Fibroblast of upper back skin (primary cell): ENCODE results near the gene IKBKE.

ENCODE experiments used
- DNase-seq: peaks from one replicate; pipeline ENCODE4 v3.0.0-alpha.2; 2013

The IKBKE gene

DNA sequence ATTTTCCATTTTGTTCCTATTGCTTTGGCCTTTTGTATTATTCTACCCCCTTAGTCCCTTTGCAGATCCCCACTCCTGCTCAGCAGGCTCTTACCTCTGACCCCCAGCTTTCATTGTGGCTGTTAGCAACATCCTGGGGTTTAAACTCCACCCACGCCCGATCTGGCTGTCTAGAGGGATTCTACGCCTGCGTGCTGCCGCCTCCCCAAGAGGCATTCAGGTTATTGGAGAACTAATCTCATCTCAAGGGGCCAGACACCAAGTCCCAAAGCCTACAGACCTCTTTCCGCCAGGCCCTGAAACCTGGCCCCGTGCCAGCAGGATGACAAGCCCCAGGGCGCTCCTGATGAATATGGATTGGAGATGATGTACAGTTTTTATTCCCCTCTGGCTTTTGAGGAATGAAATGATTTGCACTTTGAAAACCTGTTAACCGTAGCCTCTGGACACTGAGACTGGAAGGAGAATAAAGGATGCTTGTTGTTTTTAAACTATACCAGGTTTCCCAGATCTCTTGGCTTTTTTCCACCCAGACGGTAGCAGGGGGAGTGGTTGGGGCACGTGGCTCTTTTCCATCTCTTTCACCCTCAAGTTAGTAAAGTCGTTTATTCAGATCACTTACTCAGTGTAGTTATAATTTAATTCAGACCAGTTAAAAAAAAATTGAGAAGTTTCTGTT is 14.5 kb upstream of the IKBKE start:
- peak; percentile 38 for DNase-seq

DNA sequence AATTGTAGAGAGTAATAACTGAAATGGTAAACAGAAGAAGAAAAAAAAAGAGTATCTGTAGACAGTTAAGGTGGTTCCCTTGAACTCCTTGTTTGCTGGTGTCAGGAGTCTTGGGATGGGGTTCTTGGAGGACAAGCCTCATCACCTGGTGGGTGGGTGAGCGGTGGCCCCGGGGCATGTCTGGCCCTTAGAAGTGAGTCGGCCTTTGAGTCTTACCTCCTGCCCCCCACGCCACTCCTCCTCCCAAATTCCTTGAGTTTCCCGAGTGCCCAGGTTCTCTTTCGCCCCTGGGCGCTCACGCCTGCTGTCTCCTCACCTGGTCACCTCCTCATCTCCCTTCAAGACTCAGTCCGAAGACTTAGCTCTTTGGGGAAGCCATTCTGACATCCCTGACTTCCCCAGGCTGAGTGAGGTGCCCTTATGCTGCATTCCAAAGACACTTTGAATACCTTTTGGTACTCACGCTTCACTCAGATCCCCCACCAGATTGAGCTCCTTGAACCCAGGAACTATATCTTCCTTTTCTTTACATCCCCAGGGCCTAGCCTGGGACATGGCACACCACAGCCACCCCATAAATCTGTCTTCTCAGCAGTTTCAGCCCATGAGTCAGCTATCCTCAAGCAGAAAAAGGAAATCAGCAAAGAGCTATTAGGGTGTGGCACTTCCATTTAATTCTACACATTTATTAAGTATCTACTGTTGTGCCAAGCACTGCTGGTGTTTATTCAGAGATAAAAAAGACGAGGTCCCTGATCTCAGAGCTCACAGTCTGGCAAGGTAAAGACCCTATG is 13.5 kb upstream of the IKBKE start:
- DNase-seq = peak; percentile 71

DNA sequence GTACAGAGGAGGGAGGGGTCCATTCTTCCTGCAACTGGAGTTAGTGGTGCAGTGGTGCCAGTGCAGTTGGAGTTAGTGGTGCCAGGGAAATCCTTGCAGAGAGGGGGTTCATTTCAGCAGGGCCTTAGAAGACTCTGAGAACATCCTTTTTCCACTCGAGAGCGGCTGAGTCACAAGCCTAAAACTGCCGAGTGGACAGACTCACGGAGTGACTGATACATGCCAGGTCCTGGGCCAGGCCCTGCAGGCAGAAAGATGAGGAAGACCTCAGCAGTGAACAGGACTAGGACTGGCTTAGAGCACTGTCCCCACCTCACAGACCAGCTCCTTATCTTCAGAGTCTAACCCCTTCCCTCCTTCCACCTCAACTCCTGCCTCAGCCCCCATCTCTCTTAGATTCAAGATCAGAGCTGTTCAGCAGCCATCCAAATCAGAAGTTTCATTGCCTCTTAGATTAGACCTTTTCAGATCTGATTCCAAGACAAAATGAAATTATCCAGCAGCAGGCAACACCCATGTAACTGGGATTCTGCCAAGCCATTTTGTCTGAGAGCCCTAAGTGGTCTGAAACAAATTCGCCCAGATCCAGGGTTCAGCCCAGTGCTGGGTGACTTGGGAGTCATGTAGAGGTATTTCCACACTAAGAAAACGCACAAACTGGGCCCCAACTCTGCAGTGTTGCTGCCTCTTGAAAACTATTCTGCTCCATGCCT is 12.7 kb upstream of the IKBKE start:
- no peak for DNase-seq

DNA sequence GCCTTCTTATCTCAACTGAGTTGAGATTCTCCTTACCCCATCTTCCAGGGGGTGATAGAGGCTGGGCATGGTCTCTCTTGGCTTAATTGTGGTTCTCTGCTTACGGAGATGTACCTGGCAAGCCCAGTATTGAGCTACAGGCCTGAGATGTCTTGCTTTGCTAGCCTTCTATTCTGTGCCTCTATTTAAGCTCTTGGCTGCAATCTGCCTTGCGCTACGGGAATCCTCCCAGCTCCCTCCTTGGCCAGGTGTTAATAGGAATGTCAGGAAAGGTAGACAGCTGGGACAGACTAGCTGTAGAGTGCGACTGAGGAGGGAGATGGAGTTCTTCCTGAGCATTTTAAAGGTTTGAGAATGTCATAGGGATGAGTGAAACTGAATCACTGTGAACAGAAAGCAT is 10.6 kb upstream of the IKBKE start:
- no peak for DNase-seq

DNA sequence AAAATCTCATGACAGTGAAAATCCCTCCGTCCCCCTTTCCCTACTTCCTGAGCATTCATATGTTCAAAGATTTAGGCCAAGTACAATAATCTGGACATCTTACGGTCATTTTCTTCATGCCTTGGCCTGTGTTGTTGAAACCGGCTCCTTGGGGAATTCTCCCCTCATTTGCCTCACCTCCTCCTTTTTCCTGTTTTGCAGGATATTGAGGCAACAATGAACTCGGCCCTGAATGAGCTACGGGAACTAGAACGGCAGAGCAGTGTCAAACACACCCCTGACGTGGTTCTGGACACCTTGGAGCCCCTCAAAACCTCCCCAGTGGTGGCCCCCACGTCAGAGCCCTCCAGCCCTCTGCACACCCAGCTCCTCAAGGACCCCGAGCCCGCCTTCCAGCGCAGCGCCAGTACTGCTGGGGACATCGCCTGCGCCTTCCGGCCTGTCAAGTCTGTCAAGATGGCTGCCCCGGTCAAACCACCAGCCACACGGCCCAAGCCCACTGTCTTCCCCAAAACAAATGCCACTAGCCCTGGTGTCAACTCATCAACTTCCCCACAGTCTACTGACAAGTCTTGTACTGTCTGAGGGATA is 9.3 kb upstream of the IKBKE start:
- no peak for DNase-seq

DNA sequence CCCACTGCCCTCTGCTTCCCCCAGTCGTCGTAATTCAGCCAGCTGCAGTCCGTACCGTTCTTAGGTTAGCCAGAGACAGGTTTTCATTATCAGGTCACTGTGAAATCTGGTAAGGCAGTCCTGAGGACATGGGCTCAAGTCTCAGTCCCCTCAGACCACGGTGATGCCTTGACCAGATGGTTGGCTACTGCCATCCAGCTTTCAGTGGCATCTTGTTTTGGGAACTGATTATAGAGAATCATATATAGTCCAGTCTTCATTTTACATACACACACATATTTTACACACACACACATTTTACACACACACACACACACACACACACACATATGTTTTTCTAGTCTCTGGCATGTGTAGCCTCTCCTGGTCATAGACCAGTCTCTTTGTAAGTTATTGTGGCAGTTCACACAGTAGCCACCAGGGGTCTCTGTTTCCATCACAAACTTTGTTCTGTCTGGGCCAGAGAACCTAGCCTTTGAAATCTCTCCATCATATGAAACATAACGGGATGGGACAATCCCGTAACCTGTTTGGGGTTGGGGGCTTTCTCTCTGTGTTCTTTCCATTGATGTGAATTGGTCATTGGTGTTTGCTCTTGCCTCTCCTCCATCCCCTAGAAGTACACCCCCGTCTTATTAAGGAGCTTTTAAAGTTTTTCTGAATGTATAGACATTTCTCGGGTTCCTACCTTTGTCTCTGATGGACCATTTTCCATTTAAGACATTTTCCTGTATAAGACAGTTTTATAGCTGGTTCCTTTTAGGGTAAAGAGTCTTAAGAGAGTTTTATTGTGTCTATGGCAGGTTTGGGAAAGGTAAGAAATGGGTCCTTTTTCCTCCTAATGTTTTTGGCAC is 8.4 kb upstream of the IKBKE start:
- DNase-seq = peak; percentile 74

DNA sequence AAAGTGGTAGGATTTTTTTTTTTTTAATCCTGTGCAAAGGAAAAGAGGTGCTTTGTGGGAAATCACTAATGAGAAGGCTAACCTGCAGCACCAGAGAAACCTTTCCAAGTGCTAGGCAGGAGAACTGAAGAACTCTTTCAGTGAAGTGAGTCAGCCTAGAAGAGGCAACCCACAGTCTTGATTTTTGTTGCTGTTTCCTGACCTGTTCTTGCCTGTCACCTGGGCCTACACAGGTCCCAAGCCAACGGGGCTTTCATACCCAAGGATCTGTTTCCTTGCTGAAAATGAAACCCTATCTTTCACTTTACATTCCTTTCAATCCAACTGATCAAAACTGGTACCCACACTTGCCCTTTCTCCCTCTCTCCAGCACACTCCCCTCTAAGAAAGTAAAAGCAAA is 7.1 kb upstream of the IKBKE start:
- no peak for DNase-seq

DNA sequence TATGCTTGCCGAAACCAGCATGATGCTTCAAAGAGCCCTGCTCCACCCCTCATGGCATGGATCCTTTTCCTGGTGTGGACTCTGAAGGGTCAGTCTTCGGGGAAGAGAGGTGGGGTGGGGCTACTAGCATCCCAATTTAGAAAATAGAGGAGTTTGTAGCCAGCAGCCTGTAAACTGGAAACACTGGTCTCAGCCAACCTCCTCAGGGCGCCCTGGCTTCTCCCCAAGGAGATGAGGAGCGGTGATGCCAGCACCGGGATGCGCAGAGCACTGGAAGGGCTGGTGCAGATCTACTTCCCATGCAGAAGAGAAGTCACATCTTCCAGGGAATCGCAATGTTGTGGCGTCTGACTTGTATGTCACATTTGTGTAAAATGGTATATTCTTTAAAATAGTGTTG is 6.4 kb upstream of the IKBKE start:
- no peak for DNase-seq

DNA sequence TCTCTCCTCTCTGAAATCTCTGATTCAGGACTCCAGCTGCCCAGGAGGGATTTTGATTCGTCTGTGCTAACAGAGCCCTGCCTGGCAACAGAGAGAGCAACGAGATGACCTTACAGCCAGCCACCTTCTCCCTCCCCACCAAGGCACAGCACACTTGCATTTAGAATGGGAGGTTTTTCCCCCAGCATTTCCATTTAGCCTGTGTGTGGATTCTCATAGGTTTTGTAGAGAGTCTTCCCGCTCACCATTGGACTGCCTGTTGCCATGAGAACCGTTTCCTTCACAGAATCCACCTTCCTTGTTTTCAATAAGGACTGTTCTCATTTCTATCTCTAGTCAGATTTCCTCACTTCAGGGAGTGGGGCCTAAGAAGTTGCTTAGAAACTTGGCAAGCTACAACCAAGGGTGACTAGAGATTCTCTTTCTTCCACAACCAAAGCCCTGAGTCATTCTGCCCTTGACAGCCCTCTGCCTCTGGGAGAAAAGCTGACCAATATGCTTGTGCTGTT is 5.8 kb upstream of the IKBKE start:
- peak; percentile 86 for DNase-seq

DNA sequence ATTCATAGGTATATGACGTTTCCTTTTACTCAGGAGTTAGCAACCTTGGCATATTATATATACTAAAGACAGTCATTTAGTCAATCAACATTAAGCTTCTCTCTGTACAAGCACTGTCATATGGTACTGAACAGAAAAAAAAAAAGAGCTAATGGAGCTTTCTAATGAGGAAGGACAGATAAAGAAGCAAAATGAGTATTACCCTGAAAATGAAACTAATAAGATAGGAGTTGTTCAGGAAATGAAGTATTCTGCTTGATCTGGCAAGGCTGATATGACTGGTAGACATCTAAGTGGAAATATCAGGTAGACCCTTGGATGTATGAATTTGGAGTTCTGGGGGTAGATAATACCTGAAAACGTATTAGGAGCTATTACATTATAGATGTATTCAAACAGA is 4.3 kb upstream of the IKBKE start:
- no peak for DNase-seq

DNA sequence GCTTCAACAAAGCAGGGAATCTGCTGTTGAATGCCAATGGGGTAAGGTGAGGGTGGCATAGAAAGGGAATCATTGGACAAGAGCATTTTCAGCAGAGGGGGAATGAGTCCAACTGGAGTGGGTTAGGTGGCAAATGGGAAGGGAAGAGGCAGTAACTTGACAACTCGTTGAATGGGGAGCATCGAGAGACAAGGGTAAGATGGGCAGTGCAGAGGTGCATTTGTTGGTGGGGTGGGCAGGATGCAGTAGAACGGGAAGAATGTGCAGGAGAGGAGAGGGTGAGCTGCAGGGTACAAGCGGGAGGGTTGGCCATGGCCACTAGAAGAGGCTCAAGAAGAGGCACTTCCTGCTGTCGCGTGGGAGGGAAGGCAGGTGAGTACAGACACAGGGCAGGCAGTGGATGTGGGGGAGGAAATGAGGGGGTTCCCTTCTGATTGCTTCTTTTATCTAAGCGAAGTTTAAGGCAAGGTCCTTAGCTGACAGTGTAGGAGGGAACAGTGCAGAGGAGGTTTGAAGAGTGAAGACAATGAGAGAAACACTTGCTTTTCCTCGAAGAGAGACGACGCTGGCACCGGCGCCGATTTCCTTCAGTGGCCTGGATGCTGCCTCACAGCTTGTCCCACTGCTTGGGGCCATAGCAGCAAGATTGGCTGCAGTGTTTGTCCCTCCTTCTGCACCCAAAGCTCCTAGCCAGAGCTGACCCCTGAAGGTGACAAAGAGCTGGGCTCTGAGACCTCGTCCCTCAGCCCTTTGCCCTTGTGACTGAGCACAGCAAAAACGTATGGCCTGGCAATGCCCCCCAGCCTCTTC is 3.2 kb upstream of the IKBKE start:
- DNase-seq = no peak

DNA sequence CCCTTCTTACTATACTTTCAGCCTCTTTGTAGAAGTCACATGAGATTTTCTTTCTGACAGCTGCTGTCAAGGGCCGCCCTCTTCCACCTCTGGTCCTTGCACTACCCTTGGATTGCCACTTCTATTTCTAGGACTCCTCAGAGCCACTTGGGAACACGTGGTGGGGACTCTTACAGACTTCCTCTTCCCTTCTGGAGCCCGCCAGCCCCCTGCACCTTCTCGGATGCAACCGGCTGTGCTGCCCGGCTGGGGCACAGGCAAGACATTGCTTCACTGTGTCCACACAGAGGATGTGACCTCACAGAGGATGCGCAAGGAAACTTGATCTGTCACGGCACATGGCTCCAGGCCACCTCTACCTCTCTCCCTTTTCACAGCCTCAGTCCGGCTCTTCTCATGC is 2.4 kb upstream of the IKBKE start:
- peak; percentile 41 for DNase-seq

DNA sequence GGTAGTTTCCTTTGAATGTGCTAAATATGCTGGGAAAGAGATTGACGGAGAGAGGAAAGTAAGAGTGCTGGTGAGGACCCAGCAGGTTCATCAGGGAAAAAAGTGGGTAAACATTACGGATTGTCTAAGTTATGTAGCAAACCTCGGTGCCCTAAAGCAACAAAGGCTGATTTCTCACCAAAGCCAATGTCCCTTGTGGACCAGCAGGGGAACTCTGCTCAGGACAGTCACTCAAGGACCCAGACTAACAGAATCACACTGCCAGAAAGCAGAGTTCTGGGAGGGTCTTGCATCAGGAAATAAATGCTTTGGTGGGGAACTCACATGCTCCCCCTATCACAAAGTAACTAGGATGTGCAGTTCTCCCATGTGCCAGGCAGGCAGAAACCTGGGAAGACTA is 1.7 kb upstream of the IKBKE start:
- no peak for DNase-seq

DNA sequence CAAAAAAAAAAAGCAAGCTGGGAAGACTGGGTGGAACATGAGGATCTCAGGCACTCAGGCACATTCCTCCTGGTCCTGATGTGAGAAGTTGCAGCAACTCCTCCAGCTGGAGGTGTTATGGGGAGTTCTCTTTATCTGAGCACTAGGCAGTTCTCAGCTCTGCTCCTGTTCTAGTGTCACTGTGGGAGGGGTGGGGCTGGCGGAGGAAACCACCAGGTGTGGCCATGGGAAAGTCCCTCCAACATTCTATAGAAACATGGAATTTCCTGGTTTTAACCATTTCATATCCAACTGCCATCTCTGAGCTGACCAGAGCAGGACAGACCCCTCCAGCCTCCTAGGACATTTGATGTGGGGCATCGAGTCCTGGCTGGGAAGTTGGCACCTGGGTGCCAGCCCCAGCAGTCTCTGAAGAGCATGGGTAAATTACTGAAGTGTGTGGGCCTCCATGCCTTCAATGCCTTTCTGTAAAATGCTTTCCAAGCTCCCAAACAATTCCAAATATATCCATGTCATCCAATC is 804 bp upstream of the IKBKE start:
- DNase-seq = no peak

DNA sequence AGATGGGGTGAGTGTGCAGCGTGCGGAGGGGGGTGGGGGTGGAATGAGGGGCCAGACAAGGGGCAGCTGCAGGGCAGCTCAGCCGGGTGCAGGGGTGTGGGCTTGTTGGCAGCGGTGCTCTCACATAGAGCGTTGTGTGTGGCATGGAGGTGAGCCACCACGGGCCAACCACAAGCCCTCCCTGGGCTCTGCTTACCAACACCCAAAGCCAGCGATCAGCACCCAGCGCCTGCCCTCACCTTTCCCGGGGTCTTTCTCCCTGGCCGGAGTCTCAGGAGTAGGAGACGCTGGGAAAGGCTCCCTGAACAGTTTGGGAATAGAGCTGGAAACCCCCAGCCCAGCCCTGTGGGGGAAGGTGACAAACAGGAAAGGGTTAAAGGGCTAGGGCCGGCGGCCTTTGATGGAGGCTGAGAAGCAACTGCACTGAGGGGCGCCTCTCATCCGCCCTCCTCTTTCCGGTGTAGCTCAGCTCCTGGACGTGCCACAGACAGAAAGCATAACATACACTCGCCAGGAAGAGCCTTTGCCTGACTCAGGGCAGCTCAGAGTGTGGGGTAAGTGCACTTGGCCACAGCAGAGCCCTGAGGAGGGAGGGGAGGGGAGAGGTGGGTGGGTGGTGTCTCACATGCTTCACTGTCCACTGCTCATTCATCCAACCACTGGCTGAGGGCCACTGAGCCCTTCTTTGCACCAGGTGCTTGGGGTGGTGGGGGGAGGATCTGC is 577 bp downstream of the IKBKE start:
- DNase-seq = peak; percentile 75

DNA sequence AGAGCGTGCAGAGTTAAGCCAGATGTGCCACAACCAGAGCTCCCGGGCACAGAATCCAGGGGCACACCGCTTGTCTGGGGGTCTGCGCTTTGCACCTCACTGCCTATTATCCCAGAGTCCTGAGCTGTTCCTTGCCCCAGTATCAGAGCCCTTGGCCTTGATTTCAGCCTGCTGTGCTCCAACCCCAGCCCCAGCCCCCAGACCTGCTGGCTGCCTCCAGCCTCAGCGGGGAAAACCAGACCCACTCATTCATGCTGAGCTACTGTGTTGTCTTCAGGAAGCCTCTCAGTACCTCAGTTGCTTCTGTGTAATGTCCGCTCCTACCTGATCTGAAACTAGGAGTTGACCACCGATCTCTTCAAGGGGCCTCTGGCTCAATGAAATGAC is 1.1 kb downstream of the IKBKE start:
- no peak for DNase-seq

DNA sequence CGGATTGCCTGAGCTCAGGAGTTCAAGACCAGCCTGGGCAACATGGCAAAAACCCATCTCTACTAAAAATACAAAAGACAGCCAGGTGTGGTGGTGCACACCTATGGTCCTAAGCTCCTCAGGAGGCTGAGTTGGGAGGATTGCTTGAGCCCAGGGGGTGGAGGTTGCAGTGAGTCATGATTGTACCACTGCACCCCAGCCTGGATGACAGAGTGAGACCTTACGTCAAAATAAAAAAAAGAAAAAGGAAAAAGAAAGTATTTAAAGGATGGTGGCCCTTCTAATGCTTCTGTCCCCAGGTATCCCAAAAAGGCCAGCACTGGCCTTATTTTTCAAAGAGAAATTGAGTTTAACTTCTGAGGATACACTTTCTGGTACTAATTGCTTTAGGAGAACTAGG is 1.7 kb downstream of the IKBKE start:
- no peak for DNase-seq

DNA sequence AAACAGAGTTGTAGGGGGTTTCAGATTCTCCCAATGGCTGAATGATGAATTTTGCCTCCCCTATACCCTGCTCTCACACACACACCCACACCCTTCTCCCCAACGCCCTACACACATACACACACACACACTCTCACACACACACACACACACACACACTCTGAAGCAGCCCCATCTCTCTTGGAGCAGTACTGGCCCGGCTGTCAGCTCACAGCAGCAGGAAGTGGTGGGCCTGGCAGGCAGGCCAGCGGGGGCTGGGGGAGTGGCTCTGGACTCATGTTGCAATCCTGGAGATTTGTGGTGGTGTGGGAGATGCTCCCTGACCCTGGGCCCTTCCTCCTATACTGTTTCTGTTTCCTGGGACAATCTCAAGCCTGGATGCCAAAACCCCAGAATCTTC is 2.2 kb downstream of the IKBKE start:
- DNase-seq = peak; percentile 81

DNA sequence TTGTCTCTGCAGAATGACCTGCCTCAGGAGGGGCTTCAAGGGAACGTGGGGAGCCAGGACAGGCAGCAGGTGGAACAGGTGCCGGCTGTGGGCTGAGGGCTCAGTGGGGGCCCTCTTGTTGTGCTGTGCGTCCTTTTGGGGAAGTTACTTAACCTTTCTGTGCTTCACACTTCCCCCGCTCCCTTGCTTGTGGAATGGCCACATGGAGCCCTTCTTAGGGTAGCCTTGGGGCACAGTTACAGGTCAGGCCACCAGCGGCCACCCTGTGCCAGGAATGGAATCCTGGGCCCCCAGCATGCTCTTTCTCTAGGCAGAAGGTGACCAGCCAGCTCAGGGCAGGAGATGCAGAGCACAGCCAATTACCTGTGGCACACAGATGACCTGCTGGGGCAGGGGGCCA is 2.6 kb downstream of the IKBKE start:
- no peak for DNase-seq

DNA sequence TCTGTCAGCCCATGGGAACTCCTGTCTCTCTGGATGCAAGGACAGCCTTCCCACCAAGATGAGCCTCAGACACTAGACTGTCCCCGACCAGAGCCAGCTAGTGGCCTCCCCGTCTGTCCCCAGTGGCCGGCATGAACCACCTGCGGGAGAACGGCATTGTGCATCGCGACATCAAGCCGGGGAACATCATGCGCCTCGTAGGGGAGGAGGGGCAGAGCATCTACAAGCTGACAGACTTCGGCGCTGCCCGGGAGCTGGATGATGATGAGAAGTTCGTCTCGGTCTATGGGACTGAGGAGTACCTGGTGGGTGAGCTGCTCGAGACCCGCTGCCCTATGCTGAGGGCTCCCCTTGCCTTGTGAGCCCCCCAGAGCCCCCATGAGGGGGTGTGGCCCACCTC is 5.8 kb downstream of the IKBKE start:
- DNase-seq = no peak

DNA sequence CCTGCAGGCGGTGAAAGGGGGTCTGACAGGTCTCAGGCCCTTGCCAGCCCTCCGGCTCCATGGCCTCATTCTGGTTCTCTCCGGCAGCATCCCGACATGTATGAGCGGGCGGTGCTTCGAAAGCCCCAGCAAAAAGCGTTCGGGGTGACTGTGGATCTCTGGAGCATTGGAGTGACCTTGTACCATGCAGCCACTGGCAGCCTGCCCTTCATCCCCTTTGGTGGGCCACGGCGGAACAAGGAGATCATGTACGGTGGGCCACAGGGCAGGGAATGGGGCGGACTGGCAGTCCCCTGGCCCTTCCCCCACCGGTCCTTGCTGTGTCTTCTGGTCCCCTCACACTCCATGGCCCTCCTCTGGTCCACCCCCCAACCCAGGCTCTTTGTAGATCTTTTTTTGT is 6.3 kb downstream of the IKBKE start:
- DNase-seq = no peak
